HEK293 (cell line): Measurements from ENCODE around the gene EFNA2.

Source experiments
- FEZF1 ChIP-seq: fragments of 450-650 bp; formaldehyde crosslinking; IDR thresholded peaks from 2 replicates; pipeline ENCODE4 v1.5.1; 2016; ENCODE audit warnings: missing biosample characterization, missing genetic modification characterization
- HOXC10 ChIP-seq: sonication (generic); formaldehyde crosslinking; IDR thresholded peaks from 2 replicates; pipeline ENCODE4 v1.8.1; 2023; ENCODE audit warnings: mild to moderate bottlenecking, missing genetic modification reagents
- KLF17 ChIP-seq: fragments of 450-650 bp; formaldehyde crosslinking; IDR thresholded peaks from 2 replicates; pipeline ENCODE4 v1.5.1; 2016; ENCODE audit warnings: missing biosample characterization, missing genetic modification characterization
- KLF8 ChIP-seq: fragments of 450-650 bp; formaldehyde crosslinking; IDR thresholded peaks from 2 replicates; pipeline ENCODE4 v1.5.1; 2016; ENCODE audit warnings: missing biosample characterization, missing genetic modification characterization
- KLF9 ChIP-seq: fragments of 450-650 bp; formaldehyde crosslinking; IDR thresholded peaks from 2 replicates; pipeline ENCODE4 v1.5.1; 2016; ENCODE audit warnings: missing biosample characterization, missing genetic modification characterization, low read depth
- MYNN ChIP-seq: fragments of 450-650 bp; formaldehyde crosslinking; IDR thresholded peaks from 2 replicates; pipeline ENCODE4 v1.5.1; 2016; ENCODE audit warnings: missing biosample characterization, missing genetic modification characterization, borderline replicate concordance
- SP2 ChIP-seq: fragments of 450-650 bp; formaldehyde crosslinking; IDR thresholded peaks from 2 replicates; pipeline ENCODE4 v1.5.1; 2016; ENCODE audit warnings: missing biosample characterization, missing genetic modification characterization
- YY2 ChIP-seq: fragments of 450-650 bp; formaldehyde crosslinking; IDR thresholded peaks from 2 replicates; pipeline ENCODE4 v1.5.1; 2016; ENCODE audit warnings: missing biosample characterization, missing genetic modification characterization
- ZBTB7A ChIP-seq: fragments of 450-650 bp; formaldehyde crosslinking; IDR thresholded peaks from 2 replicates; pipeline ENCODE4 v1.5.1; 2016; ENCODE audit warnings: low read depth, missing biosample characterization, missing genetic modification characterization
- ZFP37 ChIP-seq: fragments of 450-650 bp; formaldehyde crosslinking; IDR thresholded peaks from 2 replicates; pipeline ENCODE4 v1.5.1; 2016; ENCODE audit warnings: missing biosample characterization, missing genetic modification characterization
- ZIC2 ChIP-seq: fragments of 450-650 bp; formaldehyde crosslinking; IDR thresholded peaks from 2 replicates; pipeline ENCODE4 v1.5.1; 2016; ENCODE audit warnings: missing biosample characterization, missing genetic modification characterization
- ZNF114 ChIP-seq: fragments of 450-650 bp; formaldehyde crosslinking; IDR thresholded peaks from 2 replicates; pipeline ENCODE4 v1.5.0; 2017; ENCODE audit warnings: missing biosample characterization, missing genetic modification characterization
- ZNF132 ChIP-seq: fragments of 450-650 bp; formaldehyde crosslinking; IDR thresholded peaks from 2 replicates; pipeline ENCODE4 v1.5.1; 2017; ENCODE audit warnings: missing biosample characterization, missing genetic modification characterization, borderline replicate concordance
- ZNF184 ChIP-seq: fragments of 450-650 bp; IDR thresholded peaks from 2 replicates; pipeline ENCODE4 v1.5.1; 2018; ENCODE audit warnings: missing biosample characterization, mild to moderate bottlenecking, missing genetic modification characterization
- ZNF221 ChIP-seq: fragments of 450-650 bp; formaldehyde crosslinking; IDR thresholded peaks from 2 replicates; pipeline ENCODE4 v1.5.1; 2017; ENCODE audit warnings: missing biosample characterization, missing genetic modification characterization, borderline replicate concordance
- ZNF239 ChIP-seq: fragments of 450-650 bp; formaldehyde crosslinking; IDR thresholded peaks from 2 replicates; pipeline ENCODE4 v1.5.1; 2016; ENCODE audit warnings: missing biosample characterization, missing genetic modification characterization
- ZNF324 ChIP-seq: fragments of 450-650 bp; formaldehyde crosslinking; IDR thresholded peaks from 2 replicates; pipeline ENCODE4 v1.5.1; 2016; ENCODE audit warnings: missing biosample characterization, missing genetic modification characterization
- ZNF394 ChIP-seq: fragments of 450-650 bp; formaldehyde crosslinking; IDR thresholded peaks from 2 replicates; pipeline ENCODE4 v1.5.1; 2016; ENCODE audit warnings: missing biosample characterization, missing genetic modification characterization, mild to moderate bottlenecking, moderate library complexity, borderline replicate concordance
- ZNF426 ChIP-seq: fragments of 450-650 bp; formaldehyde crosslinking; IDR thresholded peaks from 2 replicates; pipeline ENCODE4 v1.5.1; 2017; ENCODE audit warnings: missing biosample characterization, missing genetic modification characterization, mild to moderate bottlenecking, inconsistent platforms, moderate library complexity
- ZNF433 ChIP-seq: fragments of 450-650 bp; formaldehyde crosslinking; IDR thresholded peaks from 2 replicates; pipeline ENCODE4 v1.5.1; 2016; ENCODE audit warnings: missing biosample characterization, missing genetic modification characterization, low read depth
- ZNF473 ChIP-seq: fragments of 450-650 bp; formaldehyde crosslinking; IDR thresholded peaks from 2 replicates; pipeline ENCODE4 v1.5.1; 2017; ENCODE audit warnings: missing biosample characterization, missing genetic modification characterization
- ZNF561 ChIP-seq: fragments of 450-650 bp; IDR thresholded peaks from 2 replicates; pipeline ENCODE4 v1.5.1; 2018; ENCODE audit warnings: missing biosample characterization, missing genetic modification characterization, borderline replicate concordance
- ZNF623 ChIP-seq: fragments of 450-650 bp; formaldehyde crosslinking; IDR thresholded peaks from 2 replicates; pipeline ENCODE4 v1.5.1; 2016; ENCODE audit warnings: missing biosample characterization, missing genetic modification characterization
- ZNF692 ChIP-seq: fragments of 450-650 bp; formaldehyde crosslinking; IDR thresholded peaks from 2 replicates; pipeline ENCODE4 v1.5.1; 2016; ENCODE audit warnings: missing biosample characterization, missing genetic modification characterization
- ZNF768 ChIP-seq: fragments of 450-650 bp; formaldehyde crosslinking; IDR thresholded peaks from 2 replicates; pipeline ENCODE4 v1.5.1; 2018; ENCODE audit warnings: missing biosample characterization, mild to moderate bottlenecking, missing genetic modification characterization
- ZNF837 ChIP-seq: fragments of 450-650 bp; formaldehyde crosslinking; IDR thresholded peaks from 2 replicates; pipeline ENCODE4 v1.5.1; 2016; ENCODE audit warnings: missing biosample characterization, missing genetic modification characterization
- TF ChIP-seq, protein P1 (sequence below): fragments of 450-650 bp; formaldehyde crosslinking; IDR thresholded peaks from 2 replicates; pipeline ENCODE4 v1.5.1; 2016; ENCODE audit warnings: missing biosample characterization, missing genetic modification characterization
- TF ChIP-seq, protein P2 (sequence below): fragments of 450-650 bp; formaldehyde crosslinking; IDR thresholded peaks from 2 replicates; pipeline ENCODE4 v1.5.1; 2016; ENCODE audit warnings: missing biosample characterization, missing genetic modification characterization
- TF ChIP-seq, protein P3 (sequence below): fragments of 450-650 bp; formaldehyde crosslinking; optimal IDR thresholded peaks from 2 replicates; pipeline ENCODE3; 2016; ENCODE audit warnings: missing biosample characterization, mild to moderate bottlenecking, missing genetic modification characterization
- TF ChIP-seq, protein P4 (sequence below): fragments of 450-650 bp; formaldehyde crosslinking; IDR thresholded peaks from 2 replicates; pipeline ENCODE4 v1.5.1; 2017; ENCODE audit warnings: missing biosample characterization, missing genetic modification characterization
- TF ChIP-seq, protein P5 (sequence below): sonication (generic); formaldehyde crosslinking; IDR thresholded peaks from 2 replicates; pipeline ENCODE4 v1.8.1; 2022; ENCODE audit warnings: mild to moderate bottlenecking, moderate library complexity, missing genetic modification reagents

Gene EFNA2

DNA sequence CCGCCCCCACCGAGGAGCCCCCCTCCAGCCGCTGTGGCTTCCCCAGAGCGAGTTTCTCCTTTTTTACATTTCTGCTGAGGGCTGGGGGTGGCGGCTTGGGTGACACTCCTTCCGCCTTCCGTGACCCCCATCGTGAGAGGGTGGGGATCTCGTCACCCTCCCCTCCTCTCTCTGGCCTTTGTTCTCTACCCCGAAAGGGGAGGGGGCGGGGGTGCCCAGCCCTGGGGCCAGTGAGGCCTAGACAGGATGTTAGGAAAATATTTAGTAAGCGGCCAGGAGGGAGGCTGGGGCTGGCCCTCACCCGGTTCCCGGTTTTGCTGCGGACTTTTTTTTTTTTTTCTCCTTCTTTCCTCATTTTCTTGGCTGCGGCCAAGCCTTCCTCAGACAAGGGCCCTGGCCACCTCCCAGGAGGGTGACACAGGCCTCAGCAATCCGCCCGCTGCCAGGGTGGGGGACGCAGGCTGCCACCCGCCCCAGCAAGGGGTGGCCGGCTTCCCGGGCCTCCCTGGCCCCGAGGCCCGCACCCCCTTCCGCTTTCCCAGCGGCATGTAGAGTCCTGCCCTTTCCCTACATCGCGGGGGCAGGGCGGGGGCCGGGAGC lies 33.4 kb upstream of the EFNA2 start (continued):
- TF ChIP-seq, protein P1, sequence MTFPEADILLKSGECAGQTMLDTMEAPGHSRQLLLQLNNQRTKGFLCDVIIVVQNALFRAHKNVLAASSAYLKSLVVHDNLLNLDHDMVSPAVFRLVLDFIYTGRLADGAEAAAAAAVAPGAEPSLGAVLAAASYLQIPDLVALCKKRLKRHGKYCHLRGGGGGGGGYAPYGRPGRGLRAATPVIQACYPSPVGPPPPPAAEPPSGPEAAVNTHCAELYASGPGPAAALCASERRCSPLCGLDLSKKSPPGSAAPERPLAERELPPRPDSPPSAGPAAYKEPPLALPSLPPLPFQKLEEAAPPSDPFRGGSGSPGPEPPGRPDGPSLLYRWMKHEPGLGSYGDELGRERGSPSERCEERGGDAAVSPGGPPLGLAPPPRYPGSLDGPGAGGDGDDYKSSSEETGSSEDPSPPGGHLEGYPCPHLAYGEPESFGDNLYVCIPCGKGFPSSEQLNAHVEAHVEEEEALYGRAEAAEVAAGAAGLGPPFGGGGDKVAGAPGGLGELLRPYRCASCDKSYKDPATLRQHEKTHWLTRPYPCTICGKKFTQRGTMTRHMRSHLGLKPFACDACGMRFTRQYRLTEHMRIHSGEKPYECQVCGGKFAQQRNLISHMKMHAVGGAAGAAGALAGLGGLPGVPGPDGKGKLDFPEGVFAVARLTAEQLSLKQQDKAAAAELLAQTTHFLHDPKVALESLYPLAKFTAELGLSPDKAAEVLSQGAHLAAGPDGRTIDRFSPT (tag by site-specific recombination), result peak; percentile 49; the same call in 1 of the 2 replicates
- TF ChIP-seq ZNF692 (tag by site-specific recombination) (no peak), ZNF561 (no peak), ZBTB7A (tag by site-specific recombination) (peak; percentile 29; the same call in 1 of the 2 replicates), KLF8 (tag by site-specific recombination) (peak; percentile 71), ZNF623 (tag by site-specific recombination) (0 out of 2 replicates have a peak, but pooled peaks have one; percentile 7), KLF9 (no peak), SP2 (tag by site-specific recombination) (peak; percentile 11), ZNF239 (tag by site-specific recombination) (no peak), ZNF426 (no peak), ZNF837 (tag by site-specific recombination) (no peak), YY2 (tag by site-specific recombination) (no peak), ZNF114 (tag by site-specific recombination) (no peak), ZIC2 (tag by site-specific recombination) (0 out of 2 replicates have a peak, but pooled peaks have one; percentile 93), FEZF1 (no peak), MYNN (tag by site-specific recombination) (no peak), KLF17 (peak; percentile 15; the same call in 1 of the 2 replicates), ZNF221 (tag by site-specific recombination) (no peak), ZNF394 (no peak), ZNF184 (tag by site-specific recombination) (no peak), ZNF324 (tag by site-specific recombination) (no peak), ZNF433 (tag by site-specific recombination) (no peak), HOXC10 (CRISPR knock-in tag) (no peak), ZNF132 (tag by site-specific recombination) (no peak), ZFP37 (tag by site-specific recombination) (no peak), ZNF473 (tag by site-specific recombination) (no peak), ZNF768 (no peak)
- TF ChIP-seq, protein P2, sequence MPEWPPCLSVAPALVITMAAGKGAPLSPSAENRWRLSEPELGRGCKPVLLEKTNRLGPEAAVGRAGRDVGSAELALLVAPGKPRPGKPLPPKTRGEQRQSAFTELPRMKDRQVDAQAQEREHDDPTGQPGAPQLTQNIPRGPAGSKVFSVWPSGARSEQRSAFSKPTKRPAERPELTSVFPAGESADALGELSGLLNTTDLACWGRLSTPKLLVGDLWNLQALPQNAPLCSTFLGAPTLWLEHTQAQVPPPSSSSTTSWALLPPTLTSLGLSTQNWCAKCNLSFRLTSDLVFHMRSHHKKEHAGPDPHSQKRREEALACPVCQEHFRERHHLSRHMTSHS (tag by site-specific recombination), result no peak
- TF ChIP-seq, protein P3, sequence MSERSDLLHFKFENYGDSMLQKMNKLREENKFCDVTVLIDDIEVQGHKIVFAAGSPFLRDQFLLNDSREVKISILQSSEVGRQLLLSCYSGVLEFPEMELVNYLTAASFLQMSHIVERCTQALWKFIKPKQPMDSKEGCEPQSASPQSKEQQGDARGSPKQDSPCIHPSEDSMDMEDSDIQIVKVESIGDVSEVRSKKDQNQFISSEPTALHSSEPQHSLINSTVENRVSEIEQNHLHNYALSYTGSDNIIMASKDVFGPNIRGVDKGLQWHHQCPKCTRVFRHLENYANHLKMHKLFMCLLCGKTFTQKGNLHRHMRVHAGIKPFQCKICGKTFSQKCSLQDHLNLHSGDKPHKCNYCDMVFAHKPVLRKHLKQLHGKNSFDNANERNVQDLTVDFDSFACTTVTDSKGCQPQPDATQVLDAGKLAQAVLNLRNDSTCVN, result no peak
- TF ChIP-seq, protein P4, sequence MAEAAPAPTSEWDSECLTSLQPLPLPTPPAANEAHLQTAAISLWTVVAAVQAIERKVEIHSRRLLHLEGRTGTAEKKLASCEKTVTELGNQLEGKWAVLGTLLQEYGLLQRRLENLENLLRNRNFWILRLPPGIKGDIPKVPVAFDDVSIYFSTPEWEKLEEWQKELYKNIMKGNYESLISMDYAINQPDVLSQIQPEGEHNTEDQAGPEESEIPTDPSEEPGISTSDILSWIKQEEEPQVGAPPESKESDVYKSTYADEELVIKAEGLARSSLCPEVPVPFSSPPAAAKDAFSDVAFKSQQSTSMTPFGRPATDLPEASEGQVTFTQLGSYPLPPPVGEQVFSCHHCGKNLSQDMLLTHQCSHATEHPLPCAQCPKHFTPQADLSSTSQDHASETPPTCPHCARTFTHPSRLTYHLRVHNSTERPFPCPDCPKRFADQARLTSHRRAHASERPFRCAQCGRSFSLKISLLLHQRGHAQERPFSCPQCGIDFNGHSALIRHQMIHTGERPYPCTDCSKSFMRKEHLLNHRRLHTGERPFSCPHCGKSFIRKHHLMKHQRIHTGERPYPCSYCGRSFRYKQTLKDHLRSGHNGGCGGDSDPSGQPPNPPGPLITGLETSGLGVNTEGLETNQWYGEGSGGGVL (tag by site-specific recombination), result no peak
- TF ChIP-seq, protein P5, sequence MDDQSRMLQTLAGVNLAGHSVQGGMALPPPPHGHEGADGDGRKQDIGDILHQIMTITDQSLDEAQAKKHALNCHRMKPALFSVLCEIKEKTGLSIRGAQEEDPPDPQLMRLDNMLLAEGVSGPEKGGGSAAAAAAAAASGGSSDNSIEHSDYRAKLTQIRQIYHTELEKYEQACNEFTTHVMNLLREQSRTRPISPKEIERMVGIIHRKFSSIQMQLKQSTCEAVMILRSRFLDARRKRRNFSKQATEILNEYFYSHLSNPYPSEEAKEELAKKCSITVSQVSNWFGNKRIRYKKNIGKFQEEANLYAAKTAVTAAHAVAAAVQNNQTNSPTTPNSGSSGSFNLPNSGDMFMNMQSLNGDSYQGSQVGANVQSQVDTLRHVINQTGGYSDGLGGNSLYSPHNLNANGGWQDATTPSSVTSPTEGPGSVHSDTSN (CRISPR knock-in tag), result no peak
